ENCODE results near the gene FOXO6.

The FOXO6 gene

GRCh38 chr1:41407664-41408252 lies 46.5 kb downstream of the FOXO6 start:
- Mint-ChIP-seq H3K27ac (no peak overlapping the region), H3K4me3 (no peak overlapping the region), H3K36me3 (ENCODE audit: low read depth) (no peaks in the 10 kb centered on the region), H3K27me3 (peaks cover 30% of the 10 kb centered on the region), H3K9me3 (no peaks in the 10 kb centered on the region), H3K4me1 (ENCODE audit: low read depth) (no peaks in the 10 kb centered on the region)

- Mint-ChIP-seq H3K4me1 (ENCODE audit: low read depth) (no peaks in the 10 kb centered on the region), H3K36me3 (ENCODE audit: low read depth) (no peaks in the 10 kb centered on the region), H3K9me3 (no peaks in the 10 kb centered on the region), H3K27ac (no peak overlapping the region), H3K4me3 (no peak overlapping the region), H3K27me3 (peaks cover 24% of the 10 kb centered on the region)
Measured at GRCh38 chr1:41408691-41409090, 47.5 kb downstream of the FOXO6 start.

GRCh38 chr1:41409825-41410224 lies 48.6 kb downstream of the FOXO6 start:
- H3K4me1 Mint-ChIP-seq (ENCODE audit: low read depth): no peaks in the 10 kb centered on the region
- no peak overlapping the region for H3K27ac Mint-ChIP-seq
- no peak overlapping the region for H3K4me3 Mint-ChIP-seq
- no peaks in the 10 kb centered on the region for H3K9me3 Mint-ChIP-seq
- H3K27me3 Mint-ChIP-seq: peaks cover 23% of the 10 kb centered on the region
- H3K36me3 Mint-ChIP-seq (ENCODE audit: low read depth): no peaks in the 10 kb centered on the region

- no peaks in the 10 kb centered on the region for H3K36me3 Mint-ChIP-seq (ENCODE audit: low read depth)
- H3K9me3 Mint-ChIP-seq: no peaks in the 10 kb centered on the region
- H3K27me3 Mint-ChIP-seq: peaks cover 23% of the 10 kb centered on the region
- H3K4me1 Mint-ChIP-seq (ENCODE audit: low read depth): no peaks in the 10 kb centered on the region
- no peak overlapping the region for H3K4me3 Mint-ChIP-seq
- no peak overlapping the region for H3K27ac Mint-ChIP-seq
Measured at GRCh38 chr1:41410462-41410861, 49.2 kb downstream of the FOXO6 start.

GRCh38 chr1:41411229-41411628 lies 50.0 kb downstream of the FOXO6 start:
- no peaks in the 10 kb centered on the region for H3K9me3 Mint-ChIP-seq
- H3K4me1 Mint-ChIP-seq (ENCODE audit: low read depth): no peaks in the 10 kb centered on the region
- peaks cover 23% of the 10 kb centered on the region for H3K27me3 Mint-ChIP-seq
- H3K4me3 Mint-ChIP-seq: no peak overlapping the region
- no peaks in the 10 kb centered on the region for H3K36me3 Mint-ChIP-seq (ENCODE audit: low read depth)
- no peak overlapping the region for H3K27ac Mint-ChIP-seq

- H3K27ac Mint-ChIP-seq: no peak overlapping the region
- no peaks in the 10 kb centered on the region for H3K4me1 Mint-ChIP-seq (ENCODE audit: low read depth)
- H3K36me3 Mint-ChIP-seq (ENCODE audit: low read depth): no peaks in the 10 kb centered on the region
- no peak overlapping the region for H3K4me3 Mint-ChIP-seq
- H3K9me3 Mint-ChIP-seq: no peaks in the 10 kb centered on the region
- H3K27me3 Mint-ChIP-seq: peaks cover 22% of the 10 kb centered on the region
Measured at GRCh38 chr1:41412748-41413147, 51.5 kb downstream of the FOXO6 start.

- H3K36me3 Mint-ChIP-seq (ENCODE audit: low read depth): no peaks in the 10 kb centered on the region
- H3K9me3 Mint-ChIP-seq: no peaks in the 10 kb centered on the region
- H3K4me1 Mint-ChIP-seq (ENCODE audit: low read depth): no peaks in the 10 kb centered on the region
- peaks cover 17% of the 10 kb centered on the region for H3K27me3 Mint-ChIP-seq
- no peak overlapping the region for H3K27ac Mint-ChIP-seq
- no peak overlapping the region for H3K4me3 Mint-ChIP-seq
Measured at GRCh38 chr1:41413748-41414281, 52.6 kb downstream of the FOXO6 start.

- H3K27me3 Mint-ChIP-seq: peaks cover 13% of the 10 kb centered on the region
- H3K4me3 Mint-ChIP-seq: no peak overlapping the region
- no peaks in the 10 kb centered on the region for H3K9me3 Mint-ChIP-seq
- no peak overlapping the region for H3K27ac Mint-ChIP-seq
- no peaks in the 10 kb centered on the region for H3K4me1 Mint-ChIP-seq (ENCODE audit: low read depth)
- H3K36me3 Mint-ChIP-seq (ENCODE audit: low read depth): no peaks in the 10 kb centered on the region
Measured at GRCh38 chr1:41414296-41414695, 53.1 kb downstream of the FOXO6 start.

GRCh38 chr1:41414716-41415306 lies 53.6 kb downstream of the FOXO6 start:
- no peaks in the 10 kb centered on the region for H3K9me3 Mint-ChIP-seq
- no peaks in the 10 kb centered on the region for H3K4me1 Mint-ChIP-seq (ENCODE audit: low read depth)
- H3K4me3 Mint-ChIP-seq: no peak overlapping the region
- peaks cover 10% of the 10 kb centered on the region for H3K27me3 Mint-ChIP-seq
- no peaks in the 10 kb centered on the region for H3K36me3 Mint-ChIP-seq (ENCODE audit: low read depth)
- H3K27ac Mint-ChIP-seq: no peak overlapping the region

- Mint-ChIP-seq H3K27me3 (peaks cover 3% of the 10 kb centered on the region), H3K9me3 (no peaks in the 10 kb centered on the region), H3K4me3 (no peak overlapping the region), H3K4me1 (ENCODE audit: low read depth) (no peaks in the 10 kb centered on the region), H3K36me3 (ENCODE audit: low read depth) (no peaks in the 10 kb centered on the region), H3K27ac (no peak overlapping the region)
Measured at GRCh38 chr1:41416081-41416480, 54.8 kb downstream of the FOXO6 start.

GRCh38 chr1:41416552-41417334 lies 55.5 kb downstream of the FOXO6 start:
- Mint-ChIP-seq H3K9me3 (no peaks in the 10 kb centered on the region), H3K27ac (no peak overlapping the region), H3K36me3 (ENCODE audit: low read depth) (no peaks in the 10 kb centered on the region), H3K4me3 (no peak overlapping the region), H3K27me3 (peaks cover 3% of the 10 kb centered on the region), H3K4me1 (ENCODE audit: low read depth) (no peaks in the 10 kb centered on the region)

- H3K9me3 Mint-ChIP-seq: no peaks in the 10 kb centered on the region
- H3K4me1 Mint-ChIP-seq (ENCODE audit: low read depth): no peaks in the 10 kb centered on the region
Measured at GRCh38 chr1:41417335-41417682, 56.1 kb downstream of the FOXO6 start.

GRCh38 chr1:41417746-41418145 lies 56.5 kb downstream of the FOXO6 start:
- H3K27me3 Mint-ChIP-seq: peaks cover 3% of the 10 kb centered on the region
- no peaks in the 10 kb centered on the region for H3K9me3 Mint-ChIP-seq
- no peaks in the 10 kb centered on the region for H3K36me3 Mint-ChIP-seq (ENCODE audit: low read depth)
- no peak overlapping the region for H3K4me3 Mint-ChIP-seq
- no peaks in the 10 kb centered on the region for H3K4me1 Mint-ChIP-seq (ENCODE audit: low read depth)
- no peak overlapping the region for H3K27ac Mint-ChIP-seq

More at GRCh38 chr1:41417335-41417682, 56.1 kb downstream of the FOXO6 start:
- Mint-ChIP-seq H3K27ac (no peak overlapping the region), H3K36me3 (ENCODE audit: low read depth) (no peaks in the 10 kb centered on the region), H3K4me3 (no peak overlapping the region), H3K27me3 (peaks cover 3% of the 10 kb centered on the region)

GRCh38 chr1:41418857-41419583 lies 57.8 kb downstream of the FOXO6 start:
- Mint-ChIP-seq H3K27me3 (peaks cover 3% of the 10 kb centered on the region), H3K27ac (no peak overlapping the region), H3K9me3 (no peaks in the 10 kb centered on the region), H3K36me3 (ENCODE audit: low read depth) (no peaks in the 10 kb centered on the region), H3K4me3 (no peak overlapping the region), H3K4me1 (ENCODE audit: low read depth) (no peaks in the 10 kb centered on the region)

Data from stimulated activated naive CD8-positive, alpha-beta T cell treated with anti-CD3 and anti-CD28 coated beads, Interleukin-15, Interleukin-2, amounts not matched to agents 100 ng/mL and 50 ng/mL, for 24 hours (primary cell).